Stimulated activated CD4-positive, alpha-beta T cell treated with anti-CD3 and anti-CD28 coated beads, Interleukin-4, amount 100 ng/mL, for 1 hour (primary cell): ENCODE data around the gene LNPK.
"Not testable (repeated sequence)": the region's sequence is repeated elsewhere in the genome, so short reads cannot be mapped to it uniquely, and the experiment has no call there.

Experiments used
- DNase-seq: peaks from one replicate; pipeline ENCODE4 v3.0.0-alpha.2; 2020

Gene LNPK

GRCh38 chr2:176001916-176002687 is at the start of gene LNPK:
LNPK (minus strand) TSS chr2:176002267; CDS start chr2:175995584, 6,683 bp downstream.
- peak; percentile 93 for DNase-seq

- no peak for DNase-seq
Measured at GRCh38 chr2:176039375-176039774, 37.3 kb upstream of the LNPK start.

- no peak for DNase-seq
Measured at GRCh38 chr2:176038694-176039093, 36.6 kb upstream of the LNPK start.

GRCh38 chr2:176035013-176035691 is 33.1 kb upstream of the LNPK start:
- DNase-seq = no peak

GRCh38 chr2:176027806-176028205 is 25.7 kb upstream of the LNPK start:
- DNase-seq = no peak

- DNase-seq = no peak
Measured at GRCh38 chr2:176025932-176026331, 23.9 kb upstream of the LNPK start.

- DNase-seq = no peak
Measured at GRCh38 chr2:176024083-176024482, 22.0 kb upstream of the LNPK start.

GRCh38 chr2:176022048-176022447 is 20.0 kb upstream of the LNPK start:
- DNase-seq = no peak

GRCh38 chr2:176020400-176020799 is 18.3 kb upstream of the LNPK start:
- DNase-seq = no peak

- DNase-seq = no peak
Measured at GRCh38 chr2:176018708-176019107, 16.6 kb upstream of the LNPK start.

GRCh38 chr2:176009445-176009844 is 7.4 kb upstream of the LNPK start:
- no peak for DNase-seq

GRCh38 chr2:176004934-176005333 is 2.9 kb upstream of the LNPK start:
- DNase-seq = no peak

- DNase-seq = no peak
Measured at GRCh38 chr2:176003958-176004357, 1.9 kb upstream of the LNPK start.

GRCh38 chr2:176002688-176003210 is 682 bp upstream of the LNPK start:
- DNase-seq = peak; percentile 3

- peak; percentile 61 for DNase-seq
Measured at GRCh38 chr2:176001281-176001915, 669 bp downstream of the LNPK start.

GRCh38 chr2:175999283-175999819 is 2.7 kb downstream of the LNPK start:
- DNase-seq = no peak

- DNase-seq = no peak
Measured at GRCh38 chr2:175990099-175990498, 12.0 kb downstream of the LNPK start.

- DNase-seq = not testable (repeated sequence)
Measured at GRCh38 chr2:175987126-175987525, 14.9 kb downstream of the LNPK start.

GRCh38 chr2:175984846-175985245 is 17.2 kb downstream of the LNPK start:
- DNase-seq = no peak

GRCh38 chr2:175981551-175981950 is 20.5 kb downstream of the LNPK start:
- DNase-seq = no peak

- no peak for DNase-seq
Measured at GRCh38 chr2:175976391-175977157, 25.5 kb downstream of the LNPK start.

- DNase-seq = no peak
Measured at GRCh38 chr2:175973373-175973772, 28.7 kb downstream of the LNPK start.

GRCh38 chr2:175966839-175967238 is 35.2 kb downstream of the LNPK start:
- no peak for DNase-seq
